Measurements from ENCODE around the gene MMP19. TPM values are rescaled to one million over a fixed set of nuclear protein-coding genes. Genes with fewer than 3 reads are reported as not detected.

MMP19 gene
- total and polyA plus RNA-seq, 2 of the 4 experiments (the other 2 are of a cell fraction): 9.9 to 34.7 TPM

- H3K23ac ChIP-seq (ENCODE audit: low read depth, low read length): no peak overlapping the region
- no peak overlapping the region for H4K5ac ChIP-seq (ENCODE audit: low read depth, low read length)
- H3K79me1 ChIP-seq (ENCODE audit: low read depth in 1 of 2, low read length in 2 of 2): peaks cover 25 to 51% of the 10 kb centered on the region in 2 experiments
- no peak overlapping the region for H2BK120ac ChIP-seq (ENCODE audit: low read depth, low read length)
- TF ChIP-seq NFE2L2 (IDR thresholded peaks at IDR 0.05; ENCODE audit: low read depth, low read length) (no peak), MXI1 (IDR thresholded peaks at IDR 0.05; ENCODE audit: borderline replicate concordance, low read depth, low read length) (no peak), POLR2A (IDR thresholded peaks at IDR 0.05; ENCODE audit: low read depth, low read length) (no peak), FOS (IDR thresholded peaks at IDR 0.05; ENCODE audit: low read depth, low read length) (no peak), MAFK (IDR thresholded peaks at IDR 0.05; ENCODE audit: low read depth, low read length) (no peak), CHD1 (IDR thresholded peaks at IDR 0.05; ENCODE audit: low read depth, low read length) (no peak), SMC3 (IDR thresholded peaks at IDR 0.05; ENCODE audit: low read depth, low read length) (no peak), RCOR1 (IDR thresholded peaks at IDR 0.05; ENCODE audit: insufficient replicate concordance, low read length) (no peak), BHLHE40 (IDR thresholded peaks at IDR 0.05; ENCODE audit: low read depth, low read length) (no peak), CEBPB (IDR thresholded peaks at IDR 0.05; ENCODE audit: low read depth, low read length) (no peak), USF2 (IDR thresholded peaks at IDR 0.05; ENCODE audit: low read depth, low read length) (no peak)
- ATAC-seq (ENCODE audit: low read depth): no peak
- no peak overlapping the region for H2BK5ac ChIP-seq (ENCODE audit: low read depth, low read length, poor library complexity, severe bottlenecking)
- no peak overlapping the region for H3K9ac ChIP-seq (ENCODE audit: low read depth, low read length)
- no CpG with 5 or more reads among the region's 4 CpGs for WGBS, 2 experiments (ENCODE audit: extremely low coverage in 2 of 2, insufficient read length in 1 of 2)
- H3K27ac ChIP-seq (ENCODE audit: insufficient read depth, low read length): no peak overlapping the region
- no peak overlapping the region for H3K4me3 ChIP-seq (ENCODE audit: insufficient read depth, low read depth, low read length)
- DNase-seq: no peak
- no peaks in the 10 kb centered on the region for H3K9me3 ChIP-seq (ENCODE audit: control insufficient read depth, insufficient read depth, low read length)
- no peak overlapping the region for H2BK15ac ChIP-seq (ENCODE audit: low read depth, low read length)
- no peak overlapping the region for H4K8ac ChIP-seq (ENCODE audit: low read depth in 2 of 2, low read length in 2 of 2)
- no peaks in the 10 kb centered on the region for H3K27me3 ChIP-seq (ENCODE audit: control insufficient read depth, insufficient read depth, low read length)
- H3K4ac ChIP-seq (ENCODE audit: low read depth, low read length): no peak overlapping the region
- H2AFZ ChIP-seq (replicated peaks; ENCODE audit: low read length, poor library complexity): no peak overlapping the region
- H3K18ac ChIP-seq (ENCODE audit: low read depth, low read length): no peak overlapping the region
- H4K20me1 ChIP-seq (ENCODE audit: insufficient read depth, low read length): 0 out of 2 replicates have a peak, but pooled peaks cover 3% of the 10 kb centered on the region
- no peak overlapping the region for H4K91ac ChIP-seq (ENCODE audit: insufficient read depth, low read depth, low read length)
- POLR2A ChIA-PET (ENCODE audit: unreplicated experiment): no interaction called here
- in situ Hi-C loops (cut with MboI; ENCODE audit: low sequenced_read_pairs): loop anchor here (10.0 kb wide), 1 partner anchor 101 kb away; the partner anchor contains the start of gene PYM1
- H3K14ac ChIP-seq (replicated peaks; ENCODE audit: low read depth, low read length): no peak overlapping the region
- dilution Hi-C loops (cut with HindIII; ENCODE audit: low sequenced_read_pairs, unreplicated experiment): no loop called here
- H3K9me1 ChIP-seq (ENCODE audit: insufficient read depth, low read length): peaks cover 11% of the 10 kb centered on the region
- no peak overlapping the region for H2AK9ac ChIP-seq (replicated peaks; ENCODE audit: low read depth, low read length, poor library complexity)
- no peak overlapping the region for H3K56ac ChIP-seq (ENCODE audit: extremely low read depth, insufficient read depth, low read length)
- peaks cover 35% of the 10 kb centered on the region for H3K36me3 ChIP-seq (ENCODE audit: control insufficient read depth, insufficient read depth, low read length)
- no peak overlapping the region for H2BK20ac ChIP-seq (ENCODE audit: low read depth, low read length)
- peaks cover 10% of the 10 kb centered on the region for H3K4me1 ChIP-seq (ENCODE audit: control insufficient read depth, insufficient read depth, low read length)
- CTCF ChIA-PET: interaction anchor here (0.6 kb wide), 1 partner anchor 26 kb away, joined by 3 read pairs; no protein-coding TSS in a partner anchor
- no TSS peak for BruUV-seq (replicated peaks)
- no peak overlapping the region for H3K4me2 ChIP-seq (ENCODE audit: low read depth, low read length)
- H2AK5ac ChIP-seq (ENCODE audit: low read depth, low read length): no peak overlapping the region
- intact Hi-C loops (cut with micrococcal nuclease): no loop called here
Measured at GRCh38 chr12:55823419-55823818, 19.3 kb downstream of the MMP19 start.
